Left ventricle myocardium superior (tissue), 1 donor: ENCODE data around the gene MFSD12. TPM values are rescaled to one million over a fixed set of nuclear protein-coding genes. Genes with fewer than 3 reads are reported as not detected.

Source experiments
- ATAC-seq: fragments of 200-7000 bp; cut with Tn5 transposase; one replicate; pipeline ENCODE4 v1.9.1; 2020; ENCODE audit warnings: mild to moderate bottlenecking, moderate library complexity
- DNase-seq: peaks from one replicate; pipeline ENCODE4 v3.0.0-alpha.2; 2020
- intact Hi-C: fragments of 100-400 bp; cut with micrococcal nuclease; formaldehyde crosslinking; loops from one replicate; pipeline ENCODE4 v1.11.0; 2022
- total RNA-seq: library from RNA; stranded (reverse); fragmentation: NEBNext Ultra II Directional; extraction: Animal tissue kit (Norgen Biotek cat#: 25700); gene quantifications from one replicate; pipeline ENCODE4 v1.2.1, GENCODE V29; 2021
- donor health status: DM: no; HTN: yes; CAD: no; lungs with severe emphysema.

MFSD12 gene
- total RNA-seq, 1 donor from 2014 or later: 21.8 TPM

DNA sequence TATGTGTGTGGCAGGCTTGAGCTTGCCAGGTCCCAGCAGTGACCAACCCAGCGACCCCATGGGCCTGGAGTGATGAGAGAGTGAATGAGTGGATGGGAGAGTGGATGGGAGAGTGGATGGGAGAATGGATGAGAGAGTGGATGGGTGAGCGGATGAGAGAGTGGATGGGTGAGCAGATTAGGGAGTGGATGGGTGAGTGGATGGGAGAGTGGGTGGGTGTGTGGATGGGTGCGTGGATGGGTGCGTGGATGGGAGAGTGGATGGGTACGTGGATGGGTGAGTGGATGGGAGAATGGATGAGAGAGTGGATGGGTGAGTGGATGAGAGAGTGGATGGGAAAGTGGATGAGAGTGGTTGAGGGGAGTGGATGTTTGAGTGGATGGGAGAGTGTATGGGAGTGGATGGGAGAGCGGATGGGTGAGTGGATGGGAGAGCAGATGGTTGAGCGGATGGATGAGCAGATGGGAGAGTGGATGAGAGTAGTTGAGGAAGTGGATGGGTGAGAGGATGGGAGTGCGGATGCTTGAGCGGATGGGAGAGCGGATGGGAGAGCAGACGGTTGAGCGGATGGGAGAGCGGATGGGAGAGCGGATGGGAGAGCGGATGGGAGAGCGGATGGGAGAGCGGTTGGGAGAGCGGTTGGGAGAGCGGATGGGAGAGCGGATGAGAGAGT, 28.7 kb downstream of the MFSD12 start:
- ATAC-seq (no peak), DNase-seq (no peak)
- intact Hi-C loops: no loop called here

DNA sequence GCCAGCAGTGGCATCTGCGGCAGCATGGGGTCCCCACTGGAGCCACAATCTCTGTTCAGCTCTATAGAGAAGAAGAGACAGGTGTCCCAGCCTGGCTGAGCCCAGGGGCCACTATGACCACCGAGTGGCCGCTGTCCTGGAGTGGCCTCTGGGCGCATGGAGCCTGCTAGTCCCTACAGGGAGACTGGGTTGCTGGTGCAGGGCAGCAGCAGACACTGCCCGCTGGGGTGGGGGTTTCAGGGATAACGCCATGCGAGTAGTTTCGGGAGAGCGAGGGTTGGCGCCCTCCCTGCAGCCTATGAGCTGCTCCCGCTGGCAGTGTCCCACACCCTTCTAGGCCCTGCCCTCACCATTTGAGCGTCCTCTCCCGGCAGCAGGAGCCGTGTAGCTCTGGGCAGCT, 29.3 kb downstream of the MFSD12 start:
- intact Hi-C loops: no loop called here
- no peak for ATAC-seq
- DNase-seq: no peak

DNA sequence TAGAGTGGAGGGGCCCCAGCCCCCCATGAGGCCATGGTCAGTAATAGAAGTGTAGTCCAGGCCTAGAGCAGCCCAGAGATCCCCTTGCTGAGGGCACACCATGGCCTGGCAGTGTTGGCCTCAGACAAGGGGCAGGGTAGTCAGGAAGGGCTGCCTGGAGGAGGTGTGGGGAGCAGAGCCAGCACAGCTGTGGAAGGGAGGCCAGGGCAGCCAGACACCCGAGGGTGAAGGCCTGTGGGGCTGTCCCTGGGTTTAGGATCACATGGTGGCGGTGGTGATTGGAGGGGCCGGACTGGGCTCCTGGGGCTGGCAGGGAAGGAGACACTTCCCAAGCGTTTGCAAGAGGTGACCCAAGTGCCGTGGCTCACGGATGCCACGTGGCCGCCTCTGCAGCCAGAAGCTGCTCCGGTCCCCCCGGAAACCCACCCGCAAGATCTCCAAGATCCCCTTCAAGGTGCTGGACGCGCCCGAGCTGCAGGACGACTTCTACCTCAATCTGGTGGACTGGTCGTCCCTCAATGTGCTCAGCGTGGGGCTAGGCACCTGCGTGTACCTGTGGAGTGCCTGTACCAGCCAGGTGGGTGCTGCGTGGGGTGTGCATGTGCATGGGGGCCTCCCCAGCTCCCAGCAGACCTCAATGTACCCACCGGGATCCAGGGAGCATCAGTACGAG, 30.0 kb downstream of the MFSD12 start:
- no peak for ATAC-seq
- no peak for DNase-seq
- intact Hi-C loops: no loop called here

DNA sequence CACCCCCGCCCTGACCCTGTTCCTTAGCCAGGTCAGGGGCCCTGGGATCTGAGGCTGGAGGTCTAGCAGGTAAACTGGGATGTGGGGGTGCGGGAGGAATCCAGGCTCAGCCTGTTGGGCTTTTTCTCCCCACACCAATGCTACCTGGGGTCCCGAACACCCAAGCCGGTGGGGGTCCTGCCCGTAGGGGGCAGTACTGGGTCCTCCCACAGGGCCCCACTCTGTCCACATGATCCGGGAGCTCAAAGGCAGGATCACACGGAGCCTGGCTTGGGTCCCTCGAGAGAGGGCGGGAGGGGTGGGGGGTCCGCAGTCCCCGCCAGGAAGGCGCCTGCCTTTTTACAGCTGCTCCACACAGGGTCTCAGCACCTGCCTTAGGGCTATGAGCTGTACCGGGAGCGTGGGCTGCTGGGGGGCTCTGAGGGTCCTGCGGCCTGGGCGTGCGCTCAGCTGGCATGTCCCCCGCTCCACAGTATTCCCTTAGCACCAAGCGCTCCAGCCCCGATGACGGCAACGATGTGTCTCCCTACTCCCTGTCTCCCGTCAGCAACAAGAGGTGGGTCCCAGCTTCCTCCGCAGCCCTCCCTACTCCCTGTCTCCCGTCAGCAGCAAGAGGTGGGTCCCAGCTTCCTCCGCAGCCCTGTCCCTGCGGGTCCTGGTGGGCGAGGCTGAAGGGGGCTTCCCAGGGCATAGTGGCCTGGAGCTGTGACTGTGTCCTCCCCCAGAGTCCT, 30.7 kb downstream of the MFSD12 start:
- ATAC-seq: no peak

DNA sequence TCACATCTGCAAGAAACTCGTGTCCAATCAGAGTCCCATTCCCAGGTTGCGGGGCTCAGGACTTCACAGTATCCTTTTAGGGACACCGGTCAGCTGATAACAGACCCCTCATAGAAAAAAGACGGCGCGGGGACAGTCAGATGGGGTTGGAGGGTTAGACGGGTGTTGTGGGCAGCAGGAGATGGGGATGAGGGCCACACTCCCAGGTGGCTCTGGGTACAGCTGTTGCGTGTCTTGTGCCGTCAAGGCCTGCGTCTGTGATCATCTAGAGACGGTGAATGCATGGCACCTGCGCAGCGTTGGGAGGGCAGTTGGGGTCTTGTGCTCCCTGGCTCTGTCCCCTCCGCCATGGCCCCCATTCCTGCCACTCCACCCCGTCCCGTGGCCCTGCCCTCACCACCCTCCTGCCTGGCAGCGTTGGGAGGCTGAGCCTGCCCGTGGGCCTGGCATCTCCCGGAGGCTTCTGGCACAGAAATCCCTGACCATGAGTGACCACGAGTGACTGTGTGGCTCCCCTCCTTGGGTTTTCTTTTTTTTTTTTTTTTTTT, 32.4 kb downstream of the MFSD12 start:
- intact Hi-C loops: no loop called here
- DNase-seq: no peak
- no peak for ATAC-seq

More for the DNA sequence above, 30.7 kb downstream of the MFSD12 start:
- DNase-seq: no peak
- intact Hi-C loops: no loop called here

DNA sequence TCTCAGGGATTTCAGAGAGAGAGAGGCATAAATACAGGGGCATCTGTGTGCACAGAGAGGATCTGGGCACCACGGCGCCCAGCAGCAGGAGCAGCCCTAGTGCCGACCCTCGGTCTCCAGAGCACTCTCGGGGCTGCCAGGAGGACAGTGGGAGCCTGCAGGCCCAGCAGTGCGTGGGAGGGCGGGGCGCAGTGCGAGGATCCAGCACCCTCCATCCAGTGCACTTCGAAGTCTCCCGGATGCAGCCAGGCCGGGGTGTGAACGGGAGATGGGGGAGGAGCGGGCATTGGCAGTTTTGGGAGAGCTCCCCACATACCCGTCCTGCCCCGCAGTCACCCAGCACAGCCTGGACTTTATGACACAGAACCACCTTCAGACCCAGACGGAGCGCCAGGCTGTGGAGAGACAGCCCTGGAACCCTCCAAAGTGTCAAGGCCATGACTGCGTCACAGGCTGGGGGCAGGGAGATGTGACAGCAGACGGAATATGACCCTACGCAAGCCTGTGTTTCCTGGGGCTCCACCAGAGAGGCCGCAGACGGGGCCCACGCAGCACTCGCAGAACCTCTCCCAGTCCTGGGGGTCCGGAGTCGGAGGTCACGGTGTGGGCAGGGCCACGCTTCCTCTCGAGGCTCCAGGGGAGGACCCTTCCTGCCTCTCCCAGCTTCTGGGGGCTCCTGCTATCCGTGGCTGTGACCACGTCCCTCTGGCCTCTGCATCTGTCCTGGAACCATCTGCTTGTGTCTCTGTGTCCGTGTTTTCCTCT, 33.1 kb downstream of the MFSD12 start:
- intact Hi-C loops: no loop called here
- ATAC-seq (no peak), DNase-seq (no peak)

DNA sequence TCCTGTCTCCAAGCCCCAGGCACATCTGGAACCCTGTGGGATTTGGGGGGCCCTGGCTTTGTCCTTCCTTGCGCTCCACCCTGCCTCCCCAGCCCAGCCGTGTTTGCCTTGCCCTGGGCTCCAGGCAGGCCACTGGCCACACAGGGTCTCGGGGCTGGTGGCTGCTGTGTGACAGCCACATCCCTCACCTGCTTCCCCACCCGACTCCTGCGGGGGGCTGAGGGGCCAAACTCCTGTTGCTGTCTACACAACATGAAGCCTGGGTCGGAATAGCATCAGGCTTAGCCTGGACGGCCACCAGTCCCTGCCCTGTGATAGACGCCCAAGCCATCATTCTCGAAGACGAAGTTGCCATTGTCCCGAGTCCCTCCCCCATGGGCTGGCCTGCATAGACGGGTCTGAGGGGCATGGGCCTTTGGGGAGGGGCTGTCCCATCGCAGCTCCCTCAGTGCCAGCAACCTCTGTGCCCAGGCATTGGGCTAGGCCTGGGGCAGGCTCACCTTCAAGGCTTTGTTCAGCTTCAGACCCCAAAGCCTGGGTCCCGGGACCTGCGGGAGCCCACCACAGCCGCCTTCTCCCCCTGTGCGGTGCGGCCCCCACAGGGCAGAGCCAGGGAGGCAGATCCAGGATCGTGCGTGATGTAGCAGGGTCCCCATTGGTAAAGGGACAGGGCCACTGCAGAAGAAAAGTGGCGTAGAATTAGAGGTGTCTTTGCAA, 33.9 kb downstream of the MFSD12 start:
- ATAC-seq: no peak
- DNase-seq: no peak
- intact Hi-C loops: no loop called here

DNA sequence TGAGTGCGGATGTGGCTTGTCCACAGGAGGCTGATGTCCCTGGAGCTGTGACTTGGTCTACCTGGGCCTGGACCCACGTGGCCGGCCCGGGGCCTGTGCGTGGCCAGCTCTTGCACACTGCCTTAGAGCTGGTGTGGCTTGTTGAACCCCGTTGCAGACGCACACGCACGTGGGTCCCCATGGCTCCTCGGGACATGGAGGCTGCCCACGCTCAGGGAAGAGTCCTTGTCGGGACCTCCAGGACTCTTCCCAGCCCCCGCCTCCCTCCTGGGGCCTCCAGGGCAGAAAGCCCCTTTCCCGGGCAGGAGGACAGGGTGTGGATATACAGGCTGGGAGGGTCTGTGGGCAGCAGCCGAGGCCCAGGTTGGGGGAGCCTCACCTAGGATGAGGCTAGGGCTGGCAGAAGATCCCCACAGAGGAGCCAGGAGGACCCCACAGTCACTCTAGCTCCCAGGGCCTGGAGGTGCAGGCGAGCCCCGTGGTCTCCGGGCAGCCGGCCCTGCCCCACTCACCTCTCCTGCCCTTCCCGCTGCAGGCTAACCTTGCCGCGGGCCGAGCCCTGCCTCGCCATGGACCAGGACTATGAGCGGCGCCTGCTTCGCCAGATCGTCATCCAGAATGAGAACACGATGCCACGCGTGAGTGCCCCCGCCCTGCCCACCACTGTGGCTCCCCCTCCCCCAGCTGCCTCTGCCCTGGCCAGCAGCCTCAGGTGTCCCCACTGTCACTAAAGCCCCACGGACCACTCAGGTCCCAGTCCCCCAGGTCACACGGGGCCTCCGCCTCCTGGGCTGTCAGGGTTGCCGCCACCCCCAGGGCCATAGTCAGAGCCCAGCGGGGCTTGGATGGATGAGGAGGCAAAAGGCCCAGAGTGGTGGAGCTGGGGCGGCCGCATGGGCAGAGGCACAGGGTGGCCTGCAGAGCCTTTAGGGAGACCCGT, 34.7 kb downstream of the MFSD12 start:
- intact Hi-C loops: no loop called here
- no peak for ATAC-seq
- no peak for DNase-seq

DNA sequence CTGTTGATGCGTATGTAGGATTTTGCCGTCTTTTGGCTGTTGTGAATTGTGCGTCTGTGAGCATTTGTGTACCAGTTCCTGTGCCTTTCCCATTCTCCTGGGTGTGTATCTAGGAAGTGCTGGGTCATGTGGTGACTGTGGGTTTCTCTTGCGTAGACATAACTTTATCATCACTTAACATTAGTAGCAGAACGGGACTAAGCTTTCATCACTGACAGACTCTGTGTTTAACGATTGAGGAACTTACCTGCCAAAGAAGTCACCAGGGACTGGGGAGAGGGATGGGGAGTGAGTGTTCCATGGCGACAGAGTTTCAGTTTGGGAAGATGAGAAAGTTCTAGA, 36.3 kb downstream of the MFSD12 start:
- DNase-seq (no peak), ATAC-seq (no peak)
- intact Hi-C loops: no loop called here

DNA sequence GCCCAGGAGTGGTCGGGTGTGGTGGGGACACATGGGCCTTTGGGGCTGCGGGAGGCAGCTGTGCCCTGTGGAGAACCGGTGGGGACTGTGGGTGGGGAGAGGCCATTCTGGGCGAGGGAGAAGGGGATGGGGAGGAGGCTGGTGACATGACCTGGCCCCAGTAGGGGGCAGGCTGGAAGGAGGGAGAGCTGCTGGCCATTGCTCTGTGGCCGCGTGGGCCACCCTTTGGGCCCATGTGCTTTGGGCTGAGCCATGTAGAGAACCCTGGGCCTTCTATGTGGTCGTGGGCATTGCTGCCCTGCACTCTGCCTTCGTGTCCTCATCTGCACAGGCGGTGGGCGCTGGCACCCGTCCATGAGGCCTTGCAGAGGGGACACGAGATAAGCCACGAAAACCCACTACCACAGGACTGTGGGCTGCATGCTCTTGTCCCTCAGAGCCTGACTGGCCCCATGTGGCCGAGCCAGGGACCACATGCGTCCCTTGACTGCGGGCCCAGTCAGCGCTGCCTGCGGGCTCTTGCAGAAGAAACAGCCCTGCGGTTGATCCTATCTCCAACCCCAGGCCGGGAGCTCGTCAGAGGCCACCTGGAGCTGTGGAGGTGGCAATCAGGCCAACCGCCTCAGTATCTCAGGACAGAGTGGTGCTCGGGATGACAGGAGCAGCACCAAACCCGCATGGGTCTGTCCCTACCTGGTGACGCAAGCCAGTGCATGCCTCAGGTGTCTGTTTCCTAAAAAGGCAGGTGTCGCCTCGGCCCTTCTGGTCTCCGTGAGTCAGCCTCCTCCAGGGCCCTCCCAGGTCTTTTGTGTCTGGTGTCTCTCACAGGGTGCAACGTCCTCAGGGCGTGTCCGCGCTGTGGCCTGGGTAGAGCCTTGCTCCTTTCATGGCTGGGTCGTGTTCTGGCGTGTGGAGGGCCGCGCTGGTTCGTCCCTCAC, 37.0 kb downstream of the MFSD12 start:
- intact Hi-C loops: no loop called here
- ATAC-seq (no peak), DNase-seq (no peak)

DNA sequence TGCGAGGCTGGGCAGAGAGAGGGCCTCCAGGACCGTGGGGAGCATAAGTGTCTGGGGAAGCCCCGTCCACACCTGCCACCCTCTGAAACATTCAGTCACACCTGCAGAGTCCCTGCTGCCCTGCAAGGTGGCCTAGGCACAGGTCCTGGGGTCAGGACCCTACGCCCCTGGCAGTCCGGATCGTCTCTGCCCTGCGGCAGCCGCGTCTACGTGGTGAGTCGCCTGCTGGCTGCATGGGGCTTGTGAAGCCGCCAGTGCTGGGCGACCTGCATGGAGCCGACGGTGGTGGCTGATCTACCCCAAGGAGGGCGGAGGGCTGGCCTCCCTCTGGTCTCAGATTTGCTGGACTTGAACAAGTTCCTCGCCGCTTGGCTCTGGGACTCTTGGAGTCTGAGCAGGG, 38.3 kb downstream of the MFSD12 start:
- ATAC-seq (no peak), DNase-seq (no peak)
- intact Hi-C loops: no loop called here

DNA sequence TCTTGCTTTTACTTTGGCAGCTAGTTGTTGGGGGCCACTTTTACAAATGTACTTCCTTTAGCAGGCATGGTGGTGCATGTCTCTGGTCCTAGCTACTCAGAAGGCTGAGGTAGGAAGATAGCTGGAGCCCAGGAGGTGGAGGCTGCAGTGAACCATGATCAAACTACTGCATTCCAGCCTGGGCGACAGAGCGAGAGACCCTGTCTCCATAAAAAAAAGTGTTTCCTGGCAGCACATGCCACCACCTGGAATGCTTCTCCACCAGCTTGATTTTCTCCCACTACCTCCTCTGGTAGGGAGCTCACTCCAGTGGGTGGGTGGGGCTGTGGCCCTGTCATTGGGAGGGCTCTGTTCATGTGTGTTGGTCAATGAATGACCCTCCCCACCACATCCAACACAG, 38.7 kb downstream of the MFSD12 start:
- intact Hi-C loops: no loop called here
- DNase-seq (no peak), ATAC-seq (no peak)

DNA sequence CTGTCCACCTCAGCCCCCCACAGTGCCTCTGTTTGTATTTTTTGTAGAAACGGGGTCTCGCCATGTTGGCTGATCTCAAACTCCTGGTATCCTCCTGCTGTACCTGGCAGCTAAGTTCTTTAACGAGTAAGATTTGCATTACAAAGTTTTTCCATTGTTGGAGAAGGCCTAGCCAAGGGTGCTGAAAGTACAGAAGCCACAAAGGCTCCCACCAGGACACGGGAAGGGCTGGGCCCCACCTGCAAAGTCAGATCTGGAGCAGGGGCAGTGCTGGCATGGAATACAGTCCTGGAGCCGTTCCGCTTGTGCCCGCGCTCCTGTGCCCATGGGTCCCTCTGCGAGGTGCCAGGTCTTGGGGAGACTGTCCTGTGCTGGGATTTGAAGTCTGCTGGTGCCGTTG, 39.1 kb downstream of the MFSD12 start:
- ATAC-seq (no peak), DNase-seq (no peak)
- intact Hi-C loops: no loop called here

DNA sequence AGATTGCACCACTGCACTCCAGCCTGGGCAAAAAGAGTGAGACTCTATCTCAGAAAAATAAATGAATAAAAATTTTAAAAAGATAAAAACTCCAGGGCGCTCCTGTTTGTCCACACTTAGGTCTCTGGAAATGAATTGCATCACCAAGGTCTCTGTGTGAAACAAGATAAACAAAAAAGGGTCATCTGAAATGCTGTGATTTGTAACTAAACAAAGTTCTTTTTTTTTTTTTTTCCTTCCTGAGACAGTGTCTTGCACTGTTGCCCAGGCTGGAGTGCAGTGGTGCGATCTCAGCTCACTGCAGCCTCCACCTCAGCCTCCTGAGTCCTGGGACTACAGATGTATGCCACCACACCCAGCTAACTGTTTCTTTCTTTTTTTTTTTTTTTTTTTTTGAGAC, 39.7 kb downstream of the MFSD12 start:
- DNase-seq (no peak), ATAC-seq (no peak)
- intact Hi-C loops: no loop called here

DNA sequence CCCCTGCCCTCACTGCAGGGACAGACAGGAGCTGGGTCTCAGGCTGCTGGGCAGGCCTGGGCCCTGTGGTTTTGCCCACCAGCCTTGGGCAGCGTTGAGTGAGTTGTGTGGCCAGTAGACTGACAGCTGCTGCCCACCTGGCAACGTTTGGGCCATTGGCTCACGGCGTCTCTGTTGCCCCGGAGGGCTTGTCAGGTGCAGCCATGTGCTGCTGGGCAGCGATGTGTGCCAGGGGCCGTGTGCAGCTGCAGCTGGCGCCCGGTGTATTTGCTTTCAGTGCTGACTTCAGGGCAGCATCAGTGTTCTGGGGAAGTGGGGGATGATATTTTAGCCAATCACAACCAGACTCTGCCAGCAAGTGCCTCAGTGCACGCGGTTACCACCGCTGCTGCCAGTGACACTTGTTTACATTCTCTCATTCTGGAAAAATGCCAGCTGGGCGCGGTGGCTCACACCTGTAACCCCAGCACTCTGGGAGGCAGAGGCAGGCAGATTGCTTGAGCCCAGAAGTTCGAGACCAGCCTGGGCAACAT, 40.6 kb downstream of the MFSD12 start:
- ATAC-seq (no peak), DNase-seq (no peak)
- intact Hi-C loops: no loop called here

DNA sequence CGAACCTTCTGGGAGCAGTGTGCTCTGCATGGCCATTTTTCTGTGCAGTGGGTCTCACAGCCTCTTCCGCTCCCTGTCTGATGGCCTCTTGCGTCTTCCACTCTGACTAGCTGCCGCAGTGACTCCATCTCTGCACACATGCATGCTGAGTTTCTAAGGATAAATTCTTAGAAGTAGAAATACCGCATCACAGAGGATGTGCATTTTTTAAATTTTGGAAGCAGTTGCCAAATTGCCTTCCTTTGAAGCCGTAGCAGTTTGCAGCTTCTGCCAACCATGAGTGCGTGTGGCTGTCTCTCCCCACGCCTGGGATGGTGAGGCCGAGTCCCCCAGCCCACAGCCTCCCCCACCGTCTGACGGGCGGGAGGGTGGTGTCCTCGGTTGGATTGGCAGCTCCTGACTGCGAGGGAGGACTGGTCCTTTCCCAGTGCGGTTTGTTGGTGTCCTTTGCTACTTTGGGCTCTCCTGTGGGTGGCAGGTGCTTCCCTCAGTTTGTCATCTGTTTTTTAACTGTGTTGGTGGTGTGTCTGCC, 41.4 kb downstream of the MFSD12 start:
- intact Hi-C loops: no loop called here
- DNase-seq (no peak), ATAC-seq (no peak)

DNA sequence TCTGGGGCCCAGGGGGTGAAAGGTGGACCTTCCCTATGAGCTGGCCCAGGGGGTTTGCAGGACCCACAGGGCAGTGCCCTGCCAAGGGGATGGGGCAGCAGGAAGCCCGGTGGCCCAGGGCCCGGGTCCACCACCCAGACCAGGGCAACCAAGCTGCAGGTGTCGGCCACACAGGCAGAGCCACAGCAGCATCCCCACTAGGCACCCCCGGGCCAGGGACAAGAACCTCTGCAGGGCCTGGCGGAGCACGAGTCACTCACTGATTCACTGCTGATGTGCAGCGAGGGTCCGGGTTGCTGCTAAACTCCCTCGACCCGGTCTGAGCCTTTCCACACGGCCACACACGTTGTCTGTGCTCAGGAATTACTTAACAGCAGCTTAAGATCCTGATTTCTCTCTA, 42.5 kb downstream of the MFSD12 start:
- DNase-seq (no peak), ATAC-seq (no peak)
- intact Hi-C loops: no loop called here
